K562 (cell line): ENCODE measurements around the gene HAPLN3. TPM values are rescaled to one million over a fixed set of nuclear protein-coding genes. Genes with fewer than 3 reads are reported as not detected.
A peak's percentile ranks its signal among the peaks of the same experiment; 100 is the strongest.

ENCODE experiments used
- ARID1B ChIP-seq: fragments of 450-650 bp; IDR thresholded peaks from 2 replicates; pipeline ENCODE4 v1.6.1; 2016; ENCODE audit warnings: antibody characterized with exemption, mild to moderate bottlenecking, inconsistent platforms
- CBFA2T2 ChIP-seq: fragments of 450-650 bp; conservative IDR thresholded peaks from 2 replicates; pipeline ENCODE4 v1.6.1; 2017; ENCODE audit warnings: mild to moderate bottlenecking
- L3MBTL2 ChIP-seq: fragments of 450-650 bp; IDR thresholded peaks from 2 replicates; pipeline ENCODE4 v1.6.1; 2016; ENCODE audit warnings: mild to moderate bottlenecking, moderate library complexity
- TAL1 ChIP-seq: fragments of 450-650 bp; IDR thresholded peaks from 2 replicates; pipeline ENCODE4 v1.6.1; 2016; ENCODE audit warnings: mild to moderate bottlenecking
- TCF3 ChIP-seq: sonication (generic); formaldehyde crosslinking; IDR thresholded peaks from 2 replicates; pipeline ENCODE4 v1.4.0; 2020; ENCODE audit warnings: mild to moderate bottlenecking, missing genetic modification reagents
- TOE1 ChIP-seq, 2 experiments: fragments of 450-650 bp in 1 of 2; sonication (generic) in 1 of 2; formaldehyde crosslinking in 1 of 2; IDR thresholded peaks; 2 replicates each; pipeline versions ENCODE4 v1.7.1 to v1.8.0; 2016 to 2022; ENCODE audit warnings: borderline replicate concordance in 2 of 2, mild to moderate bottlenecking in 2 of 2, antibody characterized with exemption in 1 of 2, inconsistent platforms in 1 of 2, low read depth in 1 of 2, missing genetic modification reagents in 1 of 2, moderate library complexity in 1 of 2
- ZFX ChIP-seq: sonication (generic); formaldehyde crosslinking; IDR thresholded peaks from 2 replicates; pipeline ENCODE4 v1.8.0; 2022; ENCODE audit warnings: mild to moderate bottlenecking, missing genetic modification reagents, moderate library complexity
- polyA plus RNA-seq, 8 experiments: library from polyadenylated mRNA; depleted of rRNA in 4 of 8; stranded (reverse) in 5 of 8; unstranded in 3 of 8; fragments of >200 nt; fragmentation: Nextera tagmentation in 2 of 8; fragmentation: Illumina TruSeq in 1 of 8; extraction: Ambion mirVana in 2 of 8; extraction: Trizol in 1 of 8; gene quantifications; 2 replicates each; pipeline versions ENCODE4 v1.2.1 to v1.2.3, GENCODE V29; 2011 to 2014; ENCODE audit warnings: inconsistent platforms in 1 of 8, missing spikeins in 1 of 8
- total RNA-seq, 7 experiments: library from RNA; depleted of rRNA in 6 of 7; stranded (reverse); fragments of >200 nt in 6 of 7; fragmentation: Illumina TruSeq in 2 of 7; extraction: Trizol in 2 of 7; gene quantifications; 2 replicates each; pipeline versions ENCODE4 v1.2.1 to v1.2.3, GENCODE V29; 2011 to 2021; ENCODE audit warnings: low replicate concordance in 1 of 7
- TF ChIP-seq, protein P1 (sequence below), 2 experiments: fragments of 450-650 bp; formaldehyde crosslinking in 1 of 2; IDR thresholded peaks; 2 replicates each; pipeline versions ENCODE4 v1.4.0 to v1.6.1; 2014 to 2020; ENCODE audit warnings: mild to moderate bottlenecking in 2 of 2, borderline replicate concordance in 1 of 2, low read depth in 1 of 2
- TF ChIP-seq, protein P2 (sequence below): fragments of 450-650 bp; formaldehyde crosslinking; IDR thresholded peaks from 2 replicates; pipeline ENCODE4 v1.4.0; 2020; ENCODE audit warnings: mild to moderate bottlenecking, mixed read lengths
- TF ChIP-seq, protein P3 (sequence below): sonication (generic); formaldehyde crosslinking; IDR thresholded peaks from 2 replicates; pipeline ENCODE4 v1.5.0; 2020; ENCODE audit warnings: missing genetic modification reagents
- TF ChIP-seq, protein P4 (sequence below): fragments of 250-450 bp; sonication (Bioruptor Pico); IDR thresholded peaks from 2 replicates; pipeline ENCODE4 v1.5.0; 2021

Gene HAPLN3
- total and polyA plus RNA-seq, 9 of the 15 experiments (the other 6 are each of a cell fraction or from before 2014, with no cell fraction given) = 0.04 to 2.4 (median 0.65) TPM

DNA sequence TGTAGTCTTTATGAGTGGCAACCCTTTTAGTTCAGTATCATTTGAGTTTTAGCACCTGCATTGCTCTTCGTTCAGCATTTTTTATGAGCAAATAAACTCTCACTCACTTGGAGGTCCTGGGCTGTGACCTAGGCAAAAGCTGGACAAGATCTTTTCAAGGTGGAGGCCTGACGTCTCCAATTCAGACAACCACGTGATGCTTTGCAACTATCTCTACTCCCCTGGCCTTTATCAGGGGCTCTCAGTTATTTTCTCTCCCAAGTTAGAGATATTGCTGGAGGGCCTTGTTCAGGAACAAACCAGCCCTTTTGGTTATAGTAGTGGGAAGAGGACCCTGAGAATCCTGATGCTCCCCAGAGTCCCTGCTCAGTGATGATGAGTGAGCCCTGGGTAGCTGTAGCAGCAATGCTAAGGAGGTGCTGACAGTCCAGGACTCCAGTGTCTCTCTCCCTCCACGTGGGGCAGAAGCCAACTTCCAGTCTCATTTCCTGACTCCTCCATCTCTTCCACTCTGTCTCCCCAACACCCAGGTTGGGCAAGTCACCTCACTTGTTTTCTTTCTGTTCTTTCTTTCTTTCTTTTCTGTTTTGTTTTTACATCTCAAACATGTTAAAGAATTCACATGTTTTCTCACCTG lies 30.4 kb downstream of the HAPLN3 start (continued):
- TF ChIP-seq, protein P1, sequence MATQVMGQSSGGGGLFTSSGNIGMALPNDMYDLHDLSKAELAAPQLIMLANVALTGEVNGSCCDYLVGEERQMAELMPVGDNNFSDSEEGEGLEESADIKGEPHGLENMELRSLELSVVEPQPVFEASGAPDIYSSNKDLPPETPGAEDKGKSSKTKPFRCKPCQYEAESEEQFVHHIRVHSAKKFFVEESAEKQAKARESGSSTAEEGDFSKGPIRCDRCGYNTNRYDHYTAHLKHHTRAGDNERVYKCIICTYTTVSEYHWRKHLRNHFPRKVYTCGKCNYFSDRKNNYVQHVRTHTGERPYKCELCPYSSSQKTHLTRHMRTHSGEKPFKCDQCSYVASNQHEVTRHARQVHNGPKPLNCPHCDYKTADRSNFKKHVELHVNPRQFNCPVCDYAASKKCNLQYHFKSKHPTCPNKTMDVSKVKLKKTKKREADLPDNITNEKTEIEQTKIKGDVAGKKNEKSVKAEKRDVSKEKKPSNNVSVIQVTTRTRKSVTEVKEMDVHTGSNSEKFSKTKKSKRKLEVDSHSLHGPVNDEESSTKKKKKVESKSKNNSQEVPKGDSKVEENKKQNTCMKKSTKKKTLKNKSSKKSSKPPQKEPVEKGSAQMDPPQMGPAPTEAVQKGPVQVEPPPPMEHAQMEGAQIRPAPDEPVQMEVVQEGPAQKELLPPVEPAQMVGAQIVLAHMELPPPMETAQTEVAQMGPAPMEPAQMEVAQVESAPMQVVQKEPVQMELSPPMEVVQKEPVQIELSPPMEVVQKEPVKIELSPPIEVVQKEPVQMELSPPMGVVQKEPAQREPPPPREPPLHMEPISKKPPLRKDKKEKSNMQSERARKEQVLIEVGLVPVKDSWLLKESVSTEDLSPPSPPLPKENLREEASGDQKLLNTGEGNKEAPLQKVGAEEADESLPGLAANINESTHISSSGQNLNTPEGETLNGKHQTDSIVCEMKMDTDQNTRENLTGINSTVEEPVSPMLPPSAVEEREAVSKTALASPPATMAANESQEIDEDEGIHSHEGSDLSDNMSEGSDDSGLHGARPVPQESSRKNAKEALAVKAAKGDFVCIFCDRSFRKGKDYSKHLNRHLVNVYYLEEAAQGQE (IDR thresholded peaks at IDR 0.05; ENCODE audit: borderline replicate concordance) = 0 out of 2 replicates have a peak, but pooled peaks have one; percentile 17
- TF ChIP-seq, protein P1 (CRISPR knock-in tag; IDR thresholded peaks at IDR 0.05; ENCODE audit: low read depth) = no peak
- peak; percentile 36 for TF ChIP-seq TCF3 (CRISPR knock-in tag)
- 0 out of 2 replicates have a peak, but pooled peaks have one; percentile 22 for TF ChIP-seq ZFX (CRISPR knock-in tag)
- peak; percentile 82; the same call in 1 of the 2 replicates for TF ChIP-seq TOE1 (IDR thresholded peaks at IDR 0.05; ENCODE audit: borderline replicate concordance)
- TF ChIP-seq TOE1 (CRISPR knock-in tag; IDR thresholded peaks at IDR 0.05; ENCODE audit: borderline replicate concordance, low read depth) = no peak
- peak; percentile 48; the same call in 1 of the 2 replicates for TF ChIP-seq TAL1
- TF ChIP-seq, protein P2, sequence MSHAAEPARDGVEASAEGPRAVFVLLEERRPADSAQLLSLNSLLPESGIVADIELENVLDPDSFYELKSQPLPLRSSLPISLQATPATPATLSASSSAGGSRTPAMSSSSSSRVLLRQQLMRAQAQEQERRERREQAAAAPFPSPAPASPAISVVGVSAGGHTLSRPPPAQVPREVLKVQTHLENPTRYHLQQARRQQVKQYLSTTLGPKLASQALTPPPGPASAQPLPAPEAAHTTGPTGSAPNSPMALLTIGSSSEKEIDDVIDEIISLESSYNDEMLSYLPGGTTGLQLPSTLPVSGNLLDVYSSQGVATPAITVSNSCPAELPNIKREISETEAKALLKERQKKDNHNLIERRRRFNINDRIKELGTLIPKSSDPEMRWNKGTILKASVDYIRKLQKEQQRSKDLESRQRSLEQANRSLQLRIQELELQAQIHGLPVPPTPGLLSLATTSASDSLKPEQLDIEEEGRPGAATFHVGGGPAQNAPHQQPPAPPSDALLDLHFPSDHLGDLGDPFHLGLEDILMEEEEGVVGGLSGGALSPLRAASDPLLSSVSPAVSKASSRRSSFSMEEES (CRISPR knock-in tag) = peak; percentile 93
- TF ChIP-seq L3MBTL2 = peak; percentile 32; the same call in 1 of the 2 replicates
- TF ChIP-seq, protein P3, sequence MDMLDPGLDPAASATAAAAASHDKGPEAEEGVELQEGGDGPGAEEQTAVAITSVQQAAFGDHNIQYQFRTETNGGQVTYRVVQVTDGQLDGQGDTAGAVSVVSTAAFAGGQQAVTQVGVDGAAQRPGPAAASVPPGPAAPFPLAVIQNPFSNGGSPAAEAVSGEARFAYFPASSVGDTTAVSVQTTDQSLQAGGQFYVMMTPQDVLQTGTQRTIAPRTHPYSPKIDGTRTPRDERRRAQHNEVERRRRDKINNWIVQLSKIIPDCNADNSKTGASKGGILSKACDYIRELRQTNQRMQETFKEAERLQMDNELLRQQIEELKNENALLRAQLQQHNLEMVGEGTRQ = peak; percentile 73
- peak; percentile 42; the same call in 1 of the 2 replicates for TF ChIP-seq ARID1B
- peak; percentile 64 for TF ChIP-seq CBFA2T2
- TF ChIP-seq, protein P4, sequence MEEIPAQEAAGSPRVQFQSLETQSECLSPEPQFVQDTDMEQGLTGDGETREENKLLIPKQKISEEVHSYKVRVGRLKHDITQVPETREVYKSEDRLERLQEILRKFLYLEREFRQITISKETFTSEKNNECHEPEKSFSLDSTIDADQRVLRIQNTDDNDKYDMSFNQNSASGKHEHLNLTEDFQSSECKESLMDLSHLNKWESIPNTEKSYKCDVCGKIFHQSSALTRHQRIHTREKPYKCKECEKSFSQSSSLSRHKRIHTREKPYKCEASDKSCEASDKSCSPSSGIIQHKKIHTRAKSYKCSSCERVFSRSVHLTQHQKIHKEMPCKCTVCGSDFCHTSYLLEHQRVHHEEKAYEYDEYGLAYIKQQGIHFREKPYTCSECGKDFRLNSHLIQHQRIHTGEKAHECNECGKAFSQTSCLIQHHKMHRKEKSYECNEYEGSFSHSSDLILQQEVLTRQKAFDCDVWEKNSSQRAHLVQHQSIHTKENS = no peak
